Measurements from ENCODE around the gene OR2Y1.

DNA sequence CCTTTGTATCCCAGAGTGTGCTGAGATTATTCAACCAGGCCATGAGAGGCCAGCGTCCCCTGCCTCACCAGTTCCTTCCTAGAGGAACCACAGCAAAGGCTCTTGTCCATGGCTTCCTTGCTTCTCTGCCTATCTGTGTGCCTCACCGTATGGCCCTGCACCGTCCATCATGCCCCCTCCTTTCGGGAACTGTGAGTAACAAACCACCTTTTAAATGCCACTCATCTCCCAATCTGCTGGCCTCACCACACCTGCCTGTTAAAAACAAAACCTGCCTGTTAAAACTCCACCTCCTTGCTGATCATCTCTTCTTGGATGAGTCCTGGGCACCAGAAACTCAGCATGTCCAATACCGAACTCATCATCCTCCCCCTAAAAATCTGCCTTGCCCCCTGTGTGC, 4.4 kb upstream of the OR2Y1 start:
- TF ChIP-seq, protein P1, sequence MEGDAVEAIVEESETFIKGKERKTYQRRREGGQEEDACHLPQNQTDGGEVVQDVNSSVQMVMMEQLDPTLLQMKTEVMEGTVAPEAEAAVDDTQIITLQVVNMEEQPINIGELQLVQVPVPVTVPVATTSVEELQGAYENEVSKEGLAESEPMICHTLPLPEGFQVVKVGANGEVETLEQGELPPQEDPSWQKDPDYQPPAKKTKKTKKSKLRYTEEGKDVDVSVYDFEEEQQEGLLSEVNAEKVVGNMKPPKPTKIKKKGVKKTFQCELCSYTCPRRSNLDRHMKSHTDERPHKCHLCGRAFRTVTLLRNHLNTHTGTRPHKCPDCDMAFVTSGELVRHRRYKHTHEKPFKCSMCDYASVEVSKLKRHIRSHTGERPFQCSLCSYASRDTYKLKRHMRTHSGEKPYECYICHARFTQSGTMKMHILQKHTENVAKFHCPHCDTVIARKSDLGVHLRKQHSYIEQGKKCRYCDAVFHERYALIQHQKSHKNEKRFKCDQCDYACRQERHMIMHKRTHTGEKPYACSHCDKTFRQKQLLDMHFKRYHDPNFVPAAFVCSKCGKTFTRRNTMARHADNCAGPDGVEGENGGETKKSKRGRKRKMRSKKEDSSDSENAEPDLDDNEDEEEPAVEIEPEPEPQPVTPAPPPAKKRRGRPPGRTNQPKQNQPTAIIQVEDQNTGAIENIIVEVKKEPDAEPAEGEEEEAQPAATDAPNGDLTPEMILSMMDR (conservative IDR thresholded peaks at IDR 0.05 in 1 of 2, IDR thresholded peaks at IDR 0.05 in 1 of 2; ENCODE audit: low read depth in 1 of 2, low read length in 2 of 2) = no peak
- no peak for TF ChIP-seq EZH2 (IDR thresholded peaks at IDR 0.05; ENCODE audit: low read length, missing control alignments)
